GM12875 (cell line): ENCODE measurements around the gene IER3.
"Not testable (repeated sequence)": the region's sequence is repeated elsewhere in the genome, so short reads cannot be mapped to it uniquely, and the experiment has no call there.

Experiments used
- H3K4me3 ChIP-seq: one replicate; pipeline ENCODE4 v1.5.1; 2011; ENCODE audit warnings: low read depth, low read length, control low read depth
- CTCF ChIP-seq: IDR thresholded peaks from 2 replicates; pipeline ENCODE4 v1.5.1; 2011; ENCODE audit warnings: low read depth, mild to moderate bottlenecking, control low read depth, inconsistent platforms, low read length, moderate library complexity, borderline replicate concordance; ENCODE audit not compliant: insufficient read depth

IER3 gene

GRCh38 chr6:30768634-30769087, 24.3 kb upstream of the IER3 start:
- H3K4me3 ChIP-seq: no peak overlapping the region
- no peak for TF ChIP-seq CTCF

- TF ChIP-seq CTCF: no peak
- no peak overlapping the region for H3K4me3 ChIP-seq
Observed at GRCh38 chr6:30767944-30768301, 23.6 kb upstream of the IER3 start.

GRCh38 chr6:30767158-30767943, 23.0 kb upstream of the IER3 start:
- TF ChIP-seq CTCF: no peak
- no peak overlapping the region for H3K4me3 ChIP-seq

GRCh38 chr6:30766461-30767157, 22.3 kb upstream of the IER3 start:
- no peak for TF ChIP-seq CTCF
- no peak overlapping the region for H3K4me3 ChIP-seq

- not testable (repeated sequence) for H3K4me3 ChIP-seq
Observed at GRCh38 chr6:30765495-30765894, 21.1 kb upstream of the IER3 start.

- not testable (repeated sequence) for H3K4me3 ChIP-seq
Observed at GRCh38 chr6:30764490-30765043, 20.2 kb upstream of the IER3 start.

- no peak for TF ChIP-seq CTCF
- no peak overlapping the region for H3K4me3 ChIP-seq
Observed at GRCh38 chr6:30763618-30764489, 19.5 kb upstream of the IER3 start.
